Muscle of leg (tissue), 16 donors: Measurements from ENCODE around the gene KLF2. TPM values are rescaled to one million over a fixed set of nuclear protein-coding genes. Genes with fewer than 3 reads are reported as not detected.
"Not testable (repeated sequence)": the region's sequence is repeated elsewhere in the genome, so short reads cannot be mapped to it uniquely, and the experiment has no call there.

Experiments used
- DNase-seq: peaks from one replicate; pipeline ENCODE4 v3.0.0; 2013
- H3K27ac ChIP-seq: one replicate; pipeline ENCODE4 v1.5.1; 2013; ENCODE audit warnings: mild to moderate bottlenecking, low read length, control low read depth
- H3K27me3 ChIP-seq: one replicate; pipeline ENCODE4 v1.6.1; 2013; ENCODE audit warnings: low read length; ENCODE audit not compliant: control insufficient read depth, insufficient read depth
- H3K36me3 ChIP-seq: one replicate; pipeline ENCODE4 v1.6.1; 2013; ENCODE audit warnings: low read length; ENCODE audit not compliant: control insufficient read depth, insufficient read depth
- H3K4me1 ChIP-seq: one replicate; pipeline ENCODE4 v1.6.1; 2013; ENCODE audit warnings: low read length; ENCODE audit not compliant: control insufficient read depth, insufficient read depth
- H3K4me3 ChIP-seq: one replicate; pipeline ENCODE4 v1.5.1; 2013; ENCODE audit warnings: low read length, control low read depth
- H3K9me3 ChIP-seq: replicated peaks from 2 replicates; pipeline ENCODE4 v1.6.1; 2013; ENCODE audit warnings: low read depth, low read length; ENCODE audit not compliant: control insufficient read depth
- WGBS: methylation state at CpG from one replicate; pipeline ENCODE4 v1.1.5; 2013; ENCODE audit warnings: missing lambda C conversion rate; ENCODE audit not compliant: insufficient coverage; 5-methylcytosine and 5-hydroxymethylcytosine counted together
- long read RNA-seq, 11 donors: transcript quantifications; one replicate each; lab custom pipeline, GENCODE V29; 2026
- polyA plus RNA-seq, 8 donors: library from polyadenylated mRNA; unstranded; fragments of 120-200 nt; gene quantifications; one replicate each; pipeline versions ENCODE4 v1.2.1 to v1.2.3, GENCODE V29; 2013; ENCODE audit warnings: inconsistent platforms in 1 of 8, low replicate concordance in 1 of 8; ENCODE audit not compliant: insufficient read length in 8 of 8, insufficient read depth in 1 of 8
- total RNA-seq: library from RNA; stranded (reverse); fragments of 120-200 nt; gene quantifications from one replicate; pipeline ENCODE4 v1.2.4, GENCODE V29; 2013

The KLF2 gene
- total RNA-seq (15.3 TPM), polyA plus RNA-seq (10 to 100 TPM; 62.6 to 99.1 (median 81.1) TPM)
- long read RNA-seq, donor 1, transcript KLF2-201 (3 exons, 2,018 nt), result major isoform, 7 of 12 reads
- long read RNA-seq, donor 1, partial matches to known transcripts, result 5 of 12 reads
- long read RNA-seq, donor 1, other reads (novel, unspliced or antisense), result 0 of 12 reads
- long read RNA-seq, donor 2, partial matches to known transcripts, result 0 of 2 reads
- long read RNA-seq, donor 2, other reads (novel, unspliced or antisense), result 0 of 2 reads
- long read RNA-seq, donor 3, transcript KLF2-201 (3 exons, 2,018 nt), result major isoform, 13 of 19 reads
- long read RNA-seq, donor 3, partial matches to known transcripts, result 6 of 19 reads
- long read RNA-seq, donor 3, other reads (novel, unspliced or antisense), result 0 of 19 reads
- long read RNA-seq, donor 4, transcript KLF2-201 (3 exons, 2,018 nt), result major isoform, 29 of 56 reads
- long read RNA-seq, donor 4, partial matches to known transcripts, result 27 of 56 reads
- long read RNA-seq, donor 4, other reads (novel, unspliced or antisense), result 0 of 56 reads
- long read RNA-seq, donor 5, transcript KLF2-201 (3 exons, 2,018 nt), result major isoform, 49 of 60 reads
- long read RNA-seq, donor 5, partial matches to known transcripts, result 11 of 60 reads
- long read RNA-seq, donor 5, other reads (novel, unspliced or antisense), result 0 of 60 reads
- long read RNA-seq, donor 6, transcript KLF2-201 (3 exons, 2,018 nt), result major isoform, 21 of 27 reads
- long read RNA-seq, donor 6, partial matches to known transcripts, result 6 of 27 reads
- long read RNA-seq, donor 6, other reads (novel, unspliced or antisense), result 0 of 27 reads
- long read RNA-seq, donor 7, transcript KLF2-201 (3 exons, 2,018 nt), result major isoform, 15 of 26 reads
- long read RNA-seq, donor 7, partial matches to known transcripts, result 11 of 26 reads
- long read RNA-seq, donor 7, other reads (novel, unspliced or antisense), result 0 of 26 reads
- long read RNA-seq, donor 8, transcript KLF2-201 (3 exons, 2,018 nt), result major isoform, 5 of 11 reads
- long read RNA-seq, donor 8, partial matches to known transcripts, result 6 of 11 reads
- long read RNA-seq, donor 8, other reads (novel, unspliced or antisense), result 0 of 11 reads
- long read RNA-seq, donor 9, transcript KLF2-201 (3 exons, 2,018 nt), result major isoform, 24 of 31 reads
- long read RNA-seq, donor 9, partial matches to known transcripts, result 7 of 31 reads
- long read RNA-seq, donor 9, other reads (novel, unspliced or antisense), result 0 of 31 reads
- long read RNA-seq, donor 10, transcript KLF2-201 (3 exons, 2,018 nt), result major isoform, 29 of 51 reads
- long read RNA-seq, donor 10, partial matches to known transcripts, result 22 of 51 reads
- long read RNA-seq, donor 10, other reads (novel, unspliced or antisense), result 0 of 51 reads
- long read RNA-seq, donor 11, transcript KLF2-201 (3 exons, 2,018 nt), result major isoform, 19 of 37 reads
- long read RNA-seq, donor 11, partial matches to known transcripts, result 18 of 37 reads
- long read RNA-seq, donor 11, other reads (novel, unspliced or antisense), result 0 of 37 reads

DNA sequence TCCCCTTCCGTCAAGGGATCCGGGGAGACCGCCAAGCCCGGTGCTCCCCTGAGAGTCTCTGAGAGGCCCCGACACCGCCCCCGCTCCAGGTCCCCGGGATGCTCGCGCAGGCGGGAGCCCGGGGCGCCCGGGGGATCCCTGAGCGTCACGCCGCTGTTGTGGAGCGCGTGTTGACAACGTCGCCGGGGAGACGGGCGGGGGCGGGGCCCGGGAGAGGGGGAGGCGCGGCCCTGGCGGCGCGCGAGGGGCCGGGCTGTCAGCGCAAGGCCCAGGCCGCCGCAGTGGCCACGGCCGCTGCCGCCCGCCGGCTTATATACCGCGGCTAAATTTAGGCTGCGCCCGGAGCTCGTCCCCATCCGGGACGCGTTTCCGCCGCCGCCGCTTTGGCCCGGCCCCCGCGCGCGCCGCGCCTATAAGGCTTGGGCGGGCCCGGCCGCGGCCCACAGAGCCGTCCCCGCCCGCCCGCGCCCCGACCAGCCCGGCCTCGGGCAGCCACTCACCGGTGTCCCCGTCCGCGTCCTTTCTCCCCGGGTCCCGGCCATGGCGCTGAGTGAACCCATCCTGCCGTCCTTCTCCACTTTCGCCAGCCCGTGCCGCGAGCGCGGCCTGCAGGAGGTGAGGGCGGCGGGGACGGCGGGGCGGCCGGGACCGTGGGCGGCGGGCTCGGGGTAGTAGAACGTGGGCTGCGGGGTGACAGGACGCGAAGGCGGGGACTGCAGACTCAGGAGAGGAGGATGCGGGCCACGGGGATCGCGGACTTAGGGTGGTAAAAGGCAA is at the start of gene KLF2:
Gene KLF2 (plus strand): TSS at position 443 of the 777 bp plus-strand sequence. CDS start 98 bp downstream, at position 541.
- Histone ChIP-seq H3K36me3 (peaks cover 35% of the 10 kb centered on the region), H3K27ac (peak within 1 kb of the TSS; percentile 97), H3K4me3 (peak within 1 kb of the TSS; percentile 86), H3K9me3 (no peaks in the 10 kb centered on the region), H3K4me1 (peaks cover 45% of the 10 kb centered on the region), H3K27me3 (no peaks in the 10 kb centered on the region)
- DNase-seq, result peak; percentile 98
- WGBS, result under 1% methylated on average over 104 of the region's 105 CpGs

DNA sequence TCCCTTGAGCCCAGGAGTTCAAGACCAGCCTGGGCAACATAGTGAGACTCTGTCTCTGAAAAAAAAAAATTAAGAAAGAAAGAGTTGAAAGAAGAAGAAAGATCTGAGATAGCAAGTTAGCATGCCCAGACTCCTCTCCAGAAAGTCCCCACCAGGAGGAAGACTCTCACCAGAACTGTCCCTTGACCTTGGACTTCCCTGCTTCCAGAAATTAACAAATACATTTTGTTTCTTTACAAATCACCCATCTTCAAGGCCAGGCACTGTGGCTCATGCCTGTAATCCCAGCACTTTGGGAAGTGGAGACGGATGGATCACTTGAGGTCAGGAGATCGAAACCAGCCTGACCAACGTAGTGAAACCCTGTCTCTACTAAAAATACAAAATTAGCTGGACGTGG is 44.3 kb upstream of the KLF2 start:
- Histone ChIP-seq H3K27me3 (no peaks in the 10 kb centered on the region), H3K4me1 (peaks cover 50% of the 10 kb centered on the region)

DNA sequence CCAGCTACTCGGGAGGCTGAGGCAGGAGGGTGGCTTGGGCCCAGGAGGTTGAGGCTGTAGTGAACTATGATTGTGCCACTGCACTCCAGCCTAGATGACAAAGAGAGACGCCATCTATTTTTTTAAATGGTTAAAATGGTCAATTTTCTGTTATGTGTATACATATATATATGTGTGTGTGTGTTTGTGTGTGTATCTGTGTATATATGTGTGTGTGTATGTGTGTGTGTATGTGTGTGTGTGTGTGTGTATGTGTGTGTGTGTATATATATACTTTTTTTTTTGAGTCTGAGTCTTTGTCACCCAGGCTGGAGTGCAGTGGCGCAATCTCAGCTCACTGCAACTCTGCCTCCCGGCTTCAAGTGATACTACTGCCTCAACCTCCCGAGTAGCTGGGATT is 42.9 kb upstream of the KLF2 start:
- Histone ChIP-seq H3K36me3 (no peaks in the 10 kb centered on the region), H3K4me3 (no peak overlapping the region), H3K27me3 (no peaks in the 10 kb centered on the region), H3K4me1 (peaks cover 64% of the 10 kb centered on the region), H3K9me3 (no peaks in the 10 kb centered on the region), H3K27ac (no peak overlapping the region)
- DNase-seq, result no peak
- WGBS, result 86% methylated on average over 1 of the region's 5 CpGs

More for the DNA sequence above, 44.3 kb upstream of the KLF2 start:
- no peaks in the 10 kb centered on the region for H3K36me3 ChIP-seq
- no peak overlapping the region for H3K4me3 ChIP-seq
- no peaks in the 10 kb centered on the region for H3K9me3 ChIP-seq
- 100% methylated on average over 1 of the region's 4 CpGs for WGBS
- no peak for DNase-seq
- no peak overlapping the region for H3K27ac ChIP-seq

DNA sequence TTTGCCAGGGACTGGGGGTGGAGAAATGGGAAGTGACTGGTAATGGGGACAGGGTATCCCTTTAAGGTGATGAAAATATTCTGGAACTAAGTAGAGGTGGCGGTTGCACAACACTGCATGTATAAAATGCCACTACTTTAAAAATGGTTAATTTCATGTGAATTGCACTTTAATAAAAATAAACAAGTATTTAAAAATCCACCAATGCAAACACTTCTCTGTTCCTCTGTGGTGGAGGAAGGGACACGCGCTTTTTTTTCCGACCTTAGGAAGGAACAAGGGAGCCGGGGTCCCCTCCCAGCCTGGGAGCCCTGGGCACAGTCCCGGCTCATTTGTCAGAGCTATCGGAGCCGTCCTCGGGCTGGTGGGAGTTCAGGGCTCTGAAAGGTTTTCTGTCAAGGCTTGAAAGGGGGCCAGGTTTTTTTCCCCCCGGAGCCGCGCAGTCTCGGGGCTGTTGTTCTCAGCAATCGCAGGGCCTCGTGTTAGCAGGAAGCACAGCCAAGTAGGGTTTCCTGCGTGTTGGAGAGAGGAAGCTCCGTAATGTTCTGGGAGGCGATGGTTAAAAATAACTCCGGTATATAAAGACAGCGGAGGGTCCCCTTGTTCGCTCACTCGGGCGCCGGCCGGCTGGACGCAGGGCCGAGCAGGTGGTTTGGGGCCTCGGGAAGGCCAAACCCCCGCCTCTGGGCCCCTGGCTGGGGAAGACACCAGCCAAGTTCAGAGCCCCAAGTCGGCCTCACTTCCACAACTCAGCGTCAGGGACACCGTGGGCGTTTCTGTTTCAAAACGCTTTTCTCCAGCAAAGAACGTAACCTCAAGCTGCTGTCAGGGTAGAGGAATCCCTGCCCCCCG is 41.2 kb upstream of the KLF2 start:
- H3K4me3 ChIP-seq, result peak overlapping the region; percentile 25
- peak; percentile 99 for DNase-seq
- H3K27me3 ChIP-seq, result no peaks in the 10 kb centered on the region
- H3K4me1 ChIP-seq, result peaks cover 68% of the 10 kb centered on the region
- WGBS, result under 1% methylated on average over 33 of the region's 36 CpGs
- no peaks in the 10 kb centered on the region for H3K9me3 ChIP-seq
- no peaks in the 10 kb centered on the region for H3K36me3 ChIP-seq
- H3K27ac ChIP-seq, result peak overlapping the region; percentile 99

DNA sequence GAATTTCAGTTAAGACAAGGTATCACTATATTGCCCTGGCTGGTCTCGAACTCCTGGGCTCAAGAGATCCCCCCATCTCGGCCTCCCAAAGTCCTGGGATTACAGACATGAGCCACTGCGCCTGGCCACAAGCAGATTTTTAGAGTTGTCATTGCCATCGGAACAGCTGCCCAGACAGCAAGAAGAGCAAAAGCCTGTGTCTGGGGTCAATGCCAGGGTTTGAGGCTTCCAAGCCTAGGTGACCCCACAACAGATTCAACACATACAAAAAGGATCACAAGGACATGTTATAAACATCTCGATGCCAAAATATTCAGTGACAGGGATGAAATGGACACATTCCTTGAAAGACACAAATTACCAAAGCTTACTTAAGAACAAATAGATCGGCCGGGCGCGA is 40.1 kb upstream of the KLF2 start:
- DNase-seq, result no peak
- peaks cover 2% of the 10 kb centered on the region for H3K9me3 ChIP-seq
- no peaks in the 10 kb centered on the region for H3K27me3 ChIP-seq
- no peak overlapping the region for H3K4me3 ChIP-seq
- H3K27ac ChIP-seq, result peak overlapping the region; percentile 99
- H3K4me1 ChIP-seq, result peaks cover 66% of the 10 kb centered on the region
- H3K36me3 ChIP-seq, result no peaks in the 10 kb centered on the region
- WGBS, result 77% methylated on average over 6 of the region's 9 CpGs

DNA sequence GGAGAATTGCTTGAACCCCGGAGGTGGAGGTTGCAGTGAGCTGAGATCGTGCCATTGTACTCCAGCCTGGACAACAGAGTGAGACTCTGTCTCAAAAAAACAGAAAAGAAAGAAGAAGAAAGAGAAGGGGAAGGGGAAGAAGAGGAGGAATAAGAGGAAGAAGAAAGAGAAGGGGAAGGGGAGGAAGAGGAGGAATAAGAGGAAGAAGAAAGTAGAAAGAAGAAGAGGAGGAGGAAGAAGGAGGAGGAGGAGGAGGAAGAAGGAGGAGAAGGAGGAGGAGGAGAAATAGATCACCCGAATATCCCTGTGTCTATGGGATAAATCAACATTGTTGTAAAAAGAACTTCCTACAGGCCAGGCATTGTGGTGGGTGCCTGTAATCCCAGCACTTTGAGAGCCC is 39.5 kb upstream of the KLF2 start:
- peaks cover 66% of the 10 kb centered on the region for H3K4me1 ChIP-seq
- WGBS, result 69% methylated on average over 3 of the region's 3 CpGs

DNA sequence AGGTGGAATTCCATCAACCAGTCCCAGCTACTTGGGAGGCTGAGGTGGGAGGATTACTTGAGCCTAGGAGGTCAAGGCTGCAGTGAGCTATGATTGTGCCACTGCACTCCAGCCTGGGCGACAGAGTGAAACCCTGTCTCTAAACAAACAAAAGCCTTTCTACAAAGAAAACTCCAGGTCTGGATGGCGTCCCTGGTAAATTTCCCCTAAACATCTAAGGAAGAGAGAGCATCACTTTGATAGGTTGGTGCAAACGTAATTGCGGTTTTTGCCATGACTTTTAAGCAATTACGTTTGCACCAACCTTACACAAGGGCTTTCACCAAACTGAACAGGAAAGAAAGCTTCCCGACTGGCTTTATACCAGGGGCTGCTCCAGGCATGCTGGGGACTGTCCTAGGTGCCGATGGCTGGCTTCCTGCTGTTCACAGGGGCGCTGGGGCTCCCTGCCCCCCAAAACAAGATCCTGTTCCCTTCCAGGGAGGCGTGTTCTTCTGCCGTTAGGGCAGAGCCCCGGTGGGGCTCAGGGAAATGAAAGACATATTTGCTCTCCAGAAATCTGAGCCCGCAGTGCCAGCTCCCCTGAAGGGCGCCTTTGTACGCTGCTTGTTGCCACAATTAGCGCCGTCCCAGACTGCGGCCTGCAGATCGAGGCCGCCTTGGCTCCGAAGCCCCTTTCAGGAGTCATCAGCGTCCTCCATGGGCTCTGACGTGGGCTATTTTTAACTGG is 38.7 kb upstream of the KLF2 start:
- no peaks in the 10 kb centered on the region for H3K27me3 ChIP-seq
- peak overlapping the region; percentile 92 for H3K27ac ChIP-seq
- DNase-seq, result peak; percentile 71
- no peaks in the 10 kb centered on the region for H3K36me3 ChIP-seq
- WGBS, result 22% methylated on average over 21 of the region's 22 CpGs
- no peak overlapping the region for H3K4me3 ChIP-seq
- H3K4me1 ChIP-seq, result peaks cover 68% of the 10 kb centered on the region
- H3K9me3 ChIP-seq, result peaks cover 2% of the 10 kb centered on the region

More for the DNA sequence above, 39.5 kb upstream of the KLF2 start:
- DNase-seq, H3K36me3 ChIP-seq, H3K9me3 ChIP-seq, H3K27me3 ChIP-seq, H3K4me3 ChIP-seq: not testable (repeated sequence)
- H3K27ac ChIP-seq, result peak overlapping the region; percentile 99

DNA sequence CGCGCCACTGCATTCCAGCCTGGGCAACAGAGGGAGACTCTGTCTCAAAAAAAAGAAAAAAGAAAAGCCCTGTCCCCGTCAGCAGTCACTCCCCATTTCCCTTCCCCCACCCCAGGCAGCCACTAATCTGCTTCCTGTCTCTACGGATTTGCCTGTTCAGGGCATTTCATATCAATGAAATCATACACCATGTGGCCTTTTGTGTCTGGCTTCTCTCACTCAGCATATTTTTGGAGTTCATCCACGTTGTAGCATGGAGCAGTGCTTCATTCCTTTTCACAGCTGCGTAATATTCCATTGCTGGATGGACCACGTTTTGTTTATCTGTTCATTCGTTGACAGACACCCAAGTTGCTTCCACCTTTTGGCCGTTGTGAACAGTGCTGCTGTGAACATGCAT is 36.1 kb upstream of the KLF2 start:
- Histone ChIP-seq H3K4me3 (no peak overlapping the region), H3K27me3 (no peaks in the 10 kb centered on the region), H3K4me1 (peaks cover 70% of the 10 kb centered on the region), H3K36me3 (no peaks in the 10 kb centered on the region), H3K27ac (no peak overlapping the region), H3K9me3 (peaks cover 2% of the 10 kb centered on the region)
- no peak for DNase-seq
- WGBS, result 65% methylated on average over 6 of the region's 9 CpGs
